Measurements from ENCODE around the gene RENBP. TPM values are rescaled to one million over a fixed set of nuclear protein-coding genes. Genes with fewer than 3 reads are reported as not detected.

Gene RENBP
- total and polyA plus RNA-seq, 7 experiments from 2014 or later = 0.47 to 32.7 (median 22.2) TPM

DNA sequence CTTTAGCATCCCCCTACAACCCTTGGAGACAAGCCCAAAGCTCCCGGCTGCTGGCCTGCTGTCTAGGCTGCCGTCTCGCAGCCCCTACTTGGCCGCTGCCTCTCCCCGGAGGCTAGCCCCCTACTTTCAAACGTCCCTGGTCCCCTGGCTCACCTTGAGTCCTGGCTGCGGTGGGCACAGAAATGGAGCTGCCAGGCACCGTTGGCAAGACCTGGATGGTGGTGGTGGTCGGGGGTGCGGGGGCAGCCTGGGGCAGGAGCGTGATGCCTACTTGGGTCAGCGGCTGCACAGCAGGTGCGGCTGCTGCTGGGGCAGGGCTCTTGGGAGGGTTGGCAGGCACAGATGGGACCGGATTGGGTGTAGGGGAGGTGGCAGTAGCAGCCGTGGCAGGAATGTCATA, 15.2 kb upstream of the RENBP start:
- H3K4me1 Mint-ChIP-seq = peaks cover 0 to under 1% (median 0%) of the 10 kb centered on the region in 7 donors
- no peak for ATAC-seq
- H3K27me3 Mint-ChIP-seq = no peaks in the 10 kb centered on the region
- H3K4me3 Mint-ChIP-seq = no peak overlapping the region
- Histone ChIP-seq H3K27ac (ENCODE audit: low read depth, low read length) (no peak overlapping the region), H3K9me3 (ENCODE audit: control insufficient read depth in 2 of 3, low read length in 3 of 3) (no peaks in the 10 kb centered on the region), H3K27me3 (ENCODE audit: control insufficient read depth in 2 of 2, insufficient read depth in 2 of 2, low read length in 2 of 2) (no peaks in the 10 kb centered on the region), H3K36me3 (ENCODE audit: control insufficient read depth in 2 of 3, insufficient read depth in 3 of 3, low read length in 3 of 3) (peaks cover 0 to 99% (median 12%) of the 10 kb centered on the region in 3 experiments), H3K4me3 (ENCODE audit: low read length) (no peak overlapping the region), H3K4me1 (ENCODE audit: control insufficient read depth in 2 of 2, insufficient read depth in 2 of 2, low read length in 2 of 2) (no peaks in the 10 kb centered on the region)
- no peaks in the 10 kb centered on the region for H3K9me3 Mint-ChIP-seq
- H3K36me3 Mint-ChIP-seq = peaks cover 0 to 70% (median 1%) of the 10 kb centered on the region in 5 donors
- no peak for DNase-seq
- intact Hi-C loops (cut with micrococcal nuclease) = loop anchor here in 1 of 2 donors (10.0 kb wide), 1 partner anchor 365 kb away; the partner anchor contains the start of gene CCNQ
- ChIA-PET POLR2A (no interaction called here), CTCF (no interaction called here)
- H3K27ac Mint-ChIP-seq = no peak overlapping the region

DNA sequence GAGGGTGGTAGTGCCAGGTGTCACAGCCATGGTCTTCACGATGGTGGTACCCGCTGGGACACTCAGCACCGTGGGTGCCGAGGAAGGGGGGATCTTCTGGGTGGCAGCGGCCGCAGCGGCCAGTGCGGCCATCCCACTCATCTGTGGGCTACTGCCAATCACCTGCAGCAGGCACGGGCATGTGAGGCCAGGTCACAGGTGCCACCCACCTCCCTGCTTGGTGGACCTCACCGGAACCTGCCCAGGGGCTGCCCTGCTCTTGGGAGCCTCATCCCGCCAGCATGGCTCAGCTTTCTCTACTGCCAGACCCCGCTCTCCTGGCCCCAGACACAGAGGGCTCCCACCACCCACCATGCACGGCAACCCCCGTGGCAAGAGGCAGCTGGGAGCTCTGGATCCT, 14.2 kb upstream of the RENBP start:
- no peak for DNase-seq
- H3K9me3 ChIP-seq (ENCODE audit: control insufficient read depth in 2 of 3, low read length in 3 of 3) = no peaks in the 10 kb centered on the region
- ATAC-seq = no peak
- POLR2A ChIA-PET = no interaction called here
- H3K36me3 ChIP-seq (ENCODE audit: control insufficient read depth in 2 of 3, insufficient read depth in 3 of 3, low read length in 3 of 3) = peaks cover 0 to 100% (median 12%) of the 10 kb centered on the region in 3 experiments
- Mint-ChIP-seq H3K4me3 (no peak overlapping the region), H3K4me1 (no peaks in the 10 kb centered on the region), H3K9me3 (no peaks in the 10 kb centered on the region), H3K27me3 (no peaks in the 10 kb centered on the region), H3K36me3 (peaks cover 0 to 75% (median 1%) of the 10 kb centered on the region in 5 donors), H3K27ac (no peak overlapping the region)
- no peak overlapping the region for H3K27ac ChIP-seq (ENCODE audit: low read depth, low read length)
- H3K4me1 ChIP-seq (ENCODE audit: control insufficient read depth in 2 of 2, insufficient read depth in 2 of 2, low read length in 2 of 2) = no peaks in the 10 kb centered on the region
- no peaks in the 10 kb centered on the region for H3K27me3 ChIP-seq (ENCODE audit: control insufficient read depth in 2 of 2, insufficient read depth in 2 of 2, low read length in 2 of 2)
- intact Hi-C loops (cut with micrococcal nuclease) = no loop called here
- CTCF ChIA-PET = no interaction called here
- H3K4me3 ChIP-seq (ENCODE audit: low read length) = no peak overlapping the region

DNA sequence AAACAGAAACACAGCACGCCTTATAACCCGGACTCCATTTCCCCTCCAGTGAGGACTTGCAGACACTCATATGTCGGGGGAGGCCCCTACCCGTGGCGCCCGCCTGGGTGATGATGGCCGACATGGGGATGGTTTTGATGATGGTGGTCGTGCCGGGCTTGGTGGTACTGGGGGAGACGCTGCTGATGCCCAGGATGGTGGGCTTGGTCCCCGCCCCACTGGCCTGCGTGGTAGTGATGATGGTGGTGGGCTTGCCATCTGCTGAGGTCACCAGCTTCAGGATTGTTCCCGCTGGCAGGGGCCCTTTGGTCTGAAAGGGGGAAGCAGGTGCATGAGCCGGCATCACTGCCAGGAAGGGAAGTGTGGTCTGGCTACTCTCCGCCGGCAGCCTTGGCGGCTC, 12.8 kb upstream of the RENBP start:
- peaks cover 0 to 8% (median 3%) of the 10 kb centered on the region in 7 donors for H3K4me1 Mint-ChIP-seq
- CTCF ChIA-PET = interaction anchor here (1.5 kb wide), 1 partner anchor 193 kb away, joined by 4 read pairs; the partner anchor contains the start of gene PLXNB3

GRCh38 chrX:153956044-153956907, 11.8 kb upstream of the RENBP start:
- peaks cover 0 to 100% (median 12%) of the 10 kb centered on the region in 3 experiments for H3K36me3 ChIP-seq (ENCODE audit: control insufficient read depth in 2 of 3, insufficient read depth in 3 of 3, low read length in 3 of 3)

More for the DNA sequence above, 12.8 kb upstream of the RENBP start:
- peaks cover 0 to 62% (median 1%) of the 10 kb centered on the region in 5 donors for H3K36me3 Mint-ChIP-seq
- H3K4me3 Mint-ChIP-seq = no peak overlapping the region
- Histone ChIP-seq H3K9me3 (ENCODE audit: control insufficient read depth in 2 of 3, low read length in 3 of 3) (no peaks in the 10 kb centered on the region), H3K27me3 (ENCODE audit: control insufficient read depth in 2 of 2, insufficient read depth in 2 of 2, low read length in 2 of 2) (no peaks in the 10 kb centered on the region), H3K4me1 (ENCODE audit: control insufficient read depth in 2 of 2, insufficient read depth in 2 of 2, low read length in 2 of 2) (peaks cover 4 to 6% of the 10 kb centered on the region in 2 donors), H3K27ac (ENCODE audit: low read depth, low read length) (no peak overlapping the region), H3K4me3 (ENCODE audit: low read length) (no peak overlapping the region), H3K36me3 (ENCODE audit: control insufficient read depth in 2 of 3, insufficient read depth in 3 of 3, low read length in 3 of 3) (peaks cover 0 to 100% (median 12%) of the 10 kb centered on the region in 3 experiments)
- no peak for ATAC-seq
- DNase-seq = no peak
- H3K27ac Mint-ChIP-seq = peak overlapping the region in 1 of 9 donors; percentile 53
- intact Hi-C loops (cut with micrococcal nuclease) = no loop called here
- no peaks in the 10 kb centered on the region for H3K27me3 Mint-ChIP-seq
- H3K9me3 Mint-ChIP-seq = no peaks in the 10 kb centered on the region
- POLR2A ChIA-PET = interaction anchor here (1.5 kb wide), 1 partner anchor 10 kb away, joined by 4 read pairs; no protein-coding TSS in a partner anchor

DNA sequence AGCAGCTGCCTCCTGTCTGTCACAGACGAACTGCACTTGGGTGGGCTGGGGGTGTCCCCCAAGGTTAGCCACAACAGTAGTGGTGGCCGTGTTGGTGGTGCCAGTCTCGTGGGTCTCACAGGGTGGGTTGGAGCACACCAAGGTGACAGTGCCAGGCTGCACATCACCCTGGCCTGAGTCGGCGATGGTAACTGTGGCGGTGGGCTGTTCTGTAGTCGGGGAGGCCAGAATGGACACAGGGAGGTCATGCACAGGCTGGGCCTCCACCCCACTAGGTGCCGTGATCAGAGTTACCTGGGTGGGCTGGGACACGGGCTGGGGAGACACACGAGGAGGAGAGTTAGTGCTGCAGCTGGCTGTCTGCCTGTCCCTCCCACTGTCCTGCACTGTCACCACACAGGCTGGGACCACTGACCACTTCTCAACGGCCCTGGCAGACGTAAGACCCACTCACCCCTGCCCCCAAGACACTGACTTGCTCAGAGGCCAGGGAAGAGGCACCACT, 10.8 kb upstream of the RENBP start:
- Mint-ChIP-seq H3K27ac (peak overlapping the region in 2 of 9 donors; percentile 46 to 67), H3K27me3 (no peaks in the 10 kb centered on the region), H3K4me1 (peaks cover 0 to 11% (median 3%) of the 10 kb centered on the region in 7 donors), H3K4me3 (no peak overlapping the region), H3K36me3 (peaks cover 0 to 57% (median 3%) of the 10 kb centered on the region in 5 donors), H3K9me3 (no peaks in the 10 kb centered on the region)
- no peak overlapping the region for H3K4me3 ChIP-seq (ENCODE audit: low read length)
- no peak for DNase-seq
- H3K27ac ChIP-seq (ENCODE audit: low read depth, low read length) = no peak overlapping the region
- H3K9me3 ChIP-seq (ENCODE audit: control insufficient read depth in 2 of 3, low read length in 3 of 3) = no peaks in the 10 kb centered on the region
- intact Hi-C loops (cut with micrococcal nuclease) = no loop called here
- peaks cover 4 to 6% of the 10 kb centered on the region in 2 donors for H3K4me1 ChIP-seq (ENCODE audit: control insufficient read depth in 2 of 2, insufficient read depth in 2 of 2, low read length in 2 of 2)
- no peaks in the 10 kb centered on the region for H3K27me3 ChIP-seq (ENCODE audit: control insufficient read depth in 2 of 2, insufficient read depth in 2 of 2, low read length in 2 of 2)
- ChIA-PET CTCF (interaction anchor here (0.6 kb wide), 1 partner anchor 316 kb away, joined by 3 read pairs; no protein-coding TSS in a partner anchor), POLR2A (no interaction called here)
- peaks cover 0 to 100% (median 10%) of the 10 kb centered on the region in 3 experiments for H3K36me3 ChIP-seq (ENCODE audit: control insufficient read depth in 2 of 3, insufficient read depth in 3 of 3, low read length in 3 of 3)
- ATAC-seq = no peak

More at GRCh38 chrX:153956044-153956907, 11.8 kb upstream of the RENBP start:
- intact Hi-C loops (cut with micrococcal nuclease) = no loop called here
- CTCF ChIA-PET = no interaction called here
- Histone ChIP-seq H3K27me3 (ENCODE audit: control insufficient read depth in 2 of 2, insufficient read depth in 2 of 2, low read length in 2 of 2) (no peaks in the 10 kb centered on the region), H3K4me3 (ENCODE audit: low read length) (no peak overlapping the region), H3K27ac (ENCODE audit: low read depth, low read length) (no peak overlapping the region), H3K4me1 (ENCODE audit: control insufficient read depth in 2 of 2, insufficient read depth in 2 of 2, low read length in 2 of 2) (peaks cover 4 to 6% of the 10 kb centered on the region in 2 donors), H3K9me3 (ENCODE audit: control insufficient read depth in 2 of 3, low read length in 3 of 3) (no peaks in the 10 kb centered on the region)
- POLR2A ChIA-PET = no interaction called here
- Mint-ChIP-seq H3K9me3 (no peaks in the 10 kb centered on the region), H3K4me1 (peaks cover 0 to 8% (median 3%) of the 10 kb centered on the region in 7 donors), H3K4me3 (no peak overlapping the region), H3K36me3 (peaks cover 0 to 58% (median 3%) of the 10 kb centered on the region in 5 donors), H3K27ac (peak overlapping the region in 2 of 9 donors; percentile 42 to 53), H3K27me3 (no peaks in the 10 kb centered on the region)
- ATAC-seq = no peak
- DNase-seq = no peak

DNA sequence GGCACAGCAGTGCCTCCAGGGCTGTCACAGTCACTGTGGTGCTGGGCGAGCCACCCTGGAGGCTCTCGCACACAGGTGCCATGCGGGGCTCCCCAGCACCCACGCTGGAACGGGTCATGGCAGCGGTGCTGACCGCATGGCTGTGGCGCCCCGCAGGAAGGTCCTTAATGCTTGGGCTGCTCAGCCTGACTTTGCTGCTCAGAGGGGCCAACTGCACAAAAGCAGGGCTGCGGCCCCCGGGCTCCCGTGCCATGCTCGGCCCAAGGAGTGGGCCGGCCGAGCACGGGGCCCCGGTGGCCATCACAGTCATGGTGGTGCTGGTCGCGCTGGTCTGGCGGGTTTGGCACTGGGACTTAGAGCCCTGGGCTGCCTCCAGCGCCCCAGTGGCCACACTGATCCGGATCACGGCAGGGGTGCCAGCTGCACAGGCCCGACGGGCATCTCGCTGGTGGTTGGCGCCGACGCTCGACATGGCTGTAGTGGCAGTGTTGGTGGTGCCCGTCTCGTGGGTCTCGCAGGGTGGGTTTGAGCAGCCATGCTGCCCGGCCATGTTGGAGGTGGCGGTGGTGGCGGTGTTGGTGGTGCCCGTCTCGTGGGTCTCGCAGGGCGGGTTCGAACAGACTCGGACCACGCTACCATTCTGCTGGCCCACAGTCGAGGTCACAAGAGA, 10.2 kb upstream of the RENBP start:
- Histone ChIP-seq H3K27ac (ENCODE audit: low read depth, low read length) (no peak overlapping the region), H3K36me3 (ENCODE audit: control insufficient read depth in 2 of 3, insufficient read depth in 3 of 3, low read length in 3 of 3) (peaks cover 0 to 100% (median 4%) of the 10 kb centered on the region in 3 experiments), H3K4me3 (ENCODE audit: low read length) (no peak overlapping the region), H3K27me3 (ENCODE audit: control insufficient read depth in 2 of 2, insufficient read depth in 2 of 2, low read length in 2 of 2) (no peaks in the 10 kb centered on the region), H3K9me3 (ENCODE audit: control insufficient read depth in 2 of 3, low read length in 3 of 3) (no peaks in the 10 kb centered on the region), H3K4me1 (ENCODE audit: control insufficient read depth in 2 of 2, insufficient read depth in 2 of 2, low read length in 2 of 2) (peaks cover 4 to 6% of the 10 kb centered on the region in 2 donors)
- Mint-ChIP-seq H3K4me3 (no peak overlapping the region), H3K4me1 (peaks cover 0 to 11% (median 3%) of the 10 kb centered on the region in 7 donors), H3K9me3 (no peaks in the 10 kb centered on the region), H3K27ac (peak overlapping the region in 3 of 9 donors; percentile 36 to 67 (median 45)), H3K27me3 (no peaks in the 10 kb centered on the region), H3K36me3 (peaks cover 0 to 59% (median 3%) of the 10 kb centered on the region in 5 donors)
- intact Hi-C loops (cut with micrococcal nuclease) = loop anchor here in 1 of 2 donors (5.0 kb wide), 1 partner anchor 402 kb away; no protein-coding TSS in a partner anchor
- ChIA-PET POLR2A (no interaction called here), CTCF (interaction anchor here (0.6 kb wide), 1 partner anchor 315 kb away, joined by 3 read pairs; no protein-coding TSS in a partner anchor)
- no peak for ATAC-seq
- DNase-seq = no peak
